Stimulated activated CD8-positive, alpha-beta memory T cell treated with anti-CD3 and anti-CD28 coated beads, Interleukin-15, amount 100 ng/mL, for 48 hours (primary cell): ENCODE data around the gene HK3.

ENCODE experiments used
- DNase-seq, 2 donors: peaks; one replicate each; pipeline ENCODE4 v3.0.0-alpha.2; 2020; ENCODE audit warnings: low read depth in 2 of 2

Gene HK3

DNA sequence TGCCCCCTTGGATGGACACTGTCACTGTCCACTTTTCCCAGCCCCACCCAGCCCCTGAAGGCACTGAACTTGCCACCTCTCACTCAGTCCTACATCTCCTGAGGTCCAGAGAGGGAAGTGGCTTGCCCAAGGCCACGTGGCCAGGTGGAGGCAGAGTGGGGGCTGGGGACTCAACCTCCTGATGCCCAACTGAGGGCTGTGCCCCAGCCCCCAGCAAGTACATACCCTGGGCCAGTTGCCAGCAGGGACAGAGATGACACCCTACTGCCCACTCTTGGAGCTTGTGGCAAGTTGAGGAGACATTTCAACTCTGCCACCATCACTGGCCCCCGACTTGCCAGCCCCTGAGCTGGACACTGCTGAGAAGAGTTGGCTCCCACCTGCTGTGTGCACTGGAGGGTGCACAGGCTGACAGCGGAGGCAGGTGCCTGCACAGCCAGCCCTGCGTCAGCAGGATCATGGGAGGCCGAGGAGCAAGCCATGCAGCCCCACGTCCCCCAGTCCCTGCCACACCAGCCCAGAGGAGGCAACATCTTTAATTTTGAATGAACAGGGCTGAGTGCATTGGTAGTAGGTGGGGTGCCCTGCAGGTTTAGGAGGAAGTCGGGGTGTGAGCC, 49.4 kb downstream of the HK3 start:
- no peak for DNase-seq

DNA sequence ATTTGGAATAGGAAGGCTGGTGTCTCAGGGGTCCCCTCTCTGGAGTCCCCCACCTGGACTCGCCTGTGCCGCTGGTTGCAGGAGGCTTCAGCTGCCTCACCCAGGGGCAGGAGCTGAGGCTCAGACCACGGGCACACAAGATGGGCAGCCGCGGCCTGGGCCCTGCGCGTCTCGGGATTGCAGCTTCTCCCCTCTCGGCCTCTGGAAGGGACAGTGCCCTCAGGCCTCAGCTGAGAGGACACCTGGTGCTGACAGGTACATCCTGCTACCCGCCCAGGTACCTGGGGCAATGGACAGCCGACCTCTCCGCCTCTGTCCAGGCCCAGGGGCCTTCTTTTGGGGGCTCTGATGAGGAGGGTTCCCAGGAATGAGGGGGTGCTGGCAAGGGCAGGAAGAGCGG, 50.5 kb downstream of the HK3 start:
- no peak for DNase-seq

DNA sequence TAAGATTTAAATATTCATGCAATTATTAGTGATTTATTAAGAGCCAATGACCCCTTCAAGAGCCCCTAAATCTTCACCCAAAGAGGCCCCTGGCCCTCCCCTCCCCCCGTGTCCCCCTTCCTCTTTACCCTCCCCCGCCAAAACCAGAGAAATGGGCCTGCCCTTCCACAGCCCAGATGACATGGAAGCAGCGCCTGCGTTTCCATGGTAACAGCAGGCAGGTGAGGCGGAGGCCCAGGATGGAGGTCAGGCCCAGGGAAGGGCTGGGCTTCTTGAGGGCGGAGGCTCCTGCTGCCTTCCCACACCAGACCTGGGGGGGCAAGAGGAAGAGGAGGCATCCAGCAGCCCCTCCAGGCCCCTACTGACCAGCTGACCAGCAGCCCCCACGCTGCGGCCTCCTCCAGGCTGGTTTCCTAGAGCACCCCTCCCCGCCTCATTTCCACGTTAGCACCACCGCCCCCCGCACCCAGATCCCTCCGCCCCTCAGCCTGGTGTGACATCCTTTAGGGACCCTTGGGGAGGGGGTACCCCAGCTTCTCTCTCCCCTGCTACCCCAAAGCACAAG, 51.3 kb downstream of the HK3 start:
- DNase-seq = no peak

DNA sequence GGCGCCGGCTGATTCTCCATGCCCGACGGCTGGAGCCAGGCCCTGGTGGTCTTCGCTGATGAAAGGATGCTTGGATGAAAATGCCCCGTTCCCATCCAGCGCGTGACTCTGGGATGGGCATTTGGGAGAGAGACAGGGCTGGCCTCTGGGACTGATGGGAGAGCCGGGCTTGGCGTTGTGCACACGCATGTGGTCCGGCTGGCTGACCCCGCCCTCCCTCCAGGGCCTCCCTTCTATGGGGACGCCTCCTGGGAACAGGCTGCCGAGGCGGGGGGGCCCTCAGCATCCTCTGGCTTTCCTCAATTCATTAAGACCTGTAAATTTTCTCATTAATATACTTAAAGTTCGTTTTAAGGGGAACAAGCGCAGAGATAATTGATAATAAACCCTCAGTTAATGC, 52.0 kb downstream of the HK3 start:
- no peak for DNase-seq

DNA sequence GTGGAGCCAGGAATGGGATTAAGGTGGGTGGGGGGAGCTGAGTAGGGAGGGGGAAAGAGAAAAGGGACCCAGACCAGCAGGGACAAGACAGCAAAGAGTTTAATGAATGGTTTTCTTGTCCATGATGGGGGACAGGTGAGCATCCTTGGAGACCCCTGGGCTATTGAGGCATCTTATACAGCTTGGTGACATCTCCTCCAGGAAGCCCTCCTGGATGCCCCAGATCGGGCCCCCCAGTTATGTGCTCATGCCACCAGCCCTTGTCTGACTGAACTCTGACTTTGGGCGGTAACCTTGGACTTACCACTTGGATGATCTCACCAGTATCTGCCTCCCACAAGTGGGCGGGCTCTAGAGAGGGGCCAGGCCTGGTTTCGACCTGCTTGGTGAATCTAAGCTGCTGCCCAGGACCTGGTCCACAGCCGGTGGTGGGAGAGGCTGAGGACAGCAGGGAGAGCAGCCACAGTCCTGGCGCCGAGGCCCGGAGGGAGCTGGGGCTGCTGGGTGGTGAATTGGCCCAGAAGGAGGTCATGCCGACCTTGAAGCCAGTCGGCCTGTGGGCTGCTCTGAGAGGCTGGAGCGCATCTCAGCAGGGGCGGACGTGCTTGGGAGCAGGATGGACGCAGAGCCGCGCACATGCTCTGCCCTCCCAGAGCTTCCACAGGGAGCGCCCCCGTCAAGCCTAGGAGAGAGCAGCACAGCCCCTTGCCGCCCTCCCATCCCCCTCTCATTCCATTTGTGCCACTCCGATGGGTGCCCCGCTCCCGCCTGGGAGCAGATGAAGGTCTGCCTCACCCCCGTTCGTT, 52.6 kb downstream of the HK3 start:
- peak in 1 of 2 donors; percentile 7 for DNase-seq

DNA sequence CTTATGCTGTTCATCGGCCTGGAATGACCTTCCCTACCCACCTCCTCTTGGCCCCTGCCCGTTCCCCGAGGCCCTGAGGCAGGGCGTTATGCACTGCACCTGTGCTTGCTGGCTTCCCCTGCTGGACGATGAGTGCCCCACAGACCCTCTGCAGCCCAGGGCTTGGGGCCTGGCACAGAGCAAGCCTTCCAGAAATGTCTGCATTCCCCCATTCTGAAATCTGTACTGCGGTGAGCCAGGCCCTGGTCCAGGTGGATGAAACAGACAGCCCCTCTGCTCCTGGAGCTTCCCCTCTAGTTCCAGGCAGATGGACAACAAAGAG, 53.8 kb downstream of the HK3 start:
- no peak for DNase-seq

DNA sequence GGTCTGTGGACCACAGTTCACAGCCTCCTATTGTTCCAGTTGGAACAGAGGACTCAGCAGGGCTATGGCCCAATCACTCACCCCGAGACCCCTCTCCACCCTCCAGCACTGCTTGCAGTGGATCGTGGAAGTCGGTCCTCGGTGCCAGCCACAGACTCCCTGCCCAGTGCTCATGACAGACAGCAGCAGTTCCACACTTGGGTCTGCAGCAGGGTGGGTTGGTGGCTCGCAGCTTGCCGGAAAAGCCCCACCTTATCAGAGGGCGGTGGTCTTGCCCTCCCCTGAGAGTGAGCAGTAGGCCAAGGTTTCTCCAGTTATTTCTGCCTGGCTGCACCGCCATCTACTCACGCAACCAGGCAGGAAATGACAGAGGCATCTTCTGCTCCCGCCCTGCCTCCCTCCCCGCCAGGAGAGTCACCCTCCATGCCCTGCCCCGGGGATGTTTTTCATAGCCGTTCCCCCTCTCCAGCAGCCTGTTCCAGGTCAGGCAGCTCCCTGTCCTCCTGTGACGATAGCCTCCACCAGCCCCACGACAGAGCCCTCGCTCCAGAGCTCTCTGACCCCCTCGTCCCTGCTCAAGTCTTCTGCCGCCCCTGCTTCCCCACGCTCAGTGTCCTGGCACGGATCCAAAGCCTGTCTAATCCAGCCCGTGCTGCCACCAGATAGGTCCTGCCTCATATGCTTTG, 54.3 kb downstream of the HK3 start:
- DNase-seq = no peak

DNA sequence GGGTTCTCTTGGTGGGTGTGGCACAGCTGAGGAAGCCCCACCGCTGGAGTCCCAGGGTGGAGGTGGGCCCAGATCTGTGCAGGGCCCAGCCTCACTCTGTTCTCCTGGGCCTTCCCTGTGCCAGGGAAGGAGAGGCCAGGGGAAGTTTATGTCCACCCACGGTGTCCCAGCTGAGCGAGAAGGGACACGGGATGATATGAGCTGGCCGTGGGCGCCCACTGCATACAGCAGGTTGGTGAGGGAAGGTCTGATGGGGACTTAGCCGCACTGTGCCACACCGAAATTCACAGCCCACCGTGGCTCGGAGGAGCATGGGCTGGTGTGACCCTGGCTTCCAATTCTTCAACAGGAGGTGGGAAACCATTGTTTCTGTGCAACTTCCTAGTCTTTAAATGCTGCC, 54.9 kb downstream of the HK3 start:
- no peak for DNase-seq

DNA sequence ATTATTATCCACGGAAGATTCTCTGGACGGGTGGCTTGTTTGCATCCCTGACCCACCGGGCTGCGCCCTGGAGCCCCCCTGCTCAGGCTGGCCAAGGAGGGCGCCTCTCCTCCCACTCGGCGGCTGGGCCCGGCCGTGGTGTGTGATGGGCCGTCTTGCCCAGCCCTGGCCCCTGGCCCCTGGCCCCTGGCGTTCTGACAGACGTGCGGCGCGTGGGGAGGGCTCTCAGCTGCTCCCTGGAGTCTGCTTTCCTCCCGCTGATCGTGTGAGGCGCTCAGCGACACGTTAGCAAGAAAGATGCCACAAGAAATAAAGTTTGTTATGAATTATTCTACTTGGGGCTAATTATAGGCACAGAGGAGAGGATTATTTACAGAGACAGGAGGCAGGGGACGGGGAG, 55.5 kb downstream of the HK3 start:
- no peak for DNase-seq

DNA sequence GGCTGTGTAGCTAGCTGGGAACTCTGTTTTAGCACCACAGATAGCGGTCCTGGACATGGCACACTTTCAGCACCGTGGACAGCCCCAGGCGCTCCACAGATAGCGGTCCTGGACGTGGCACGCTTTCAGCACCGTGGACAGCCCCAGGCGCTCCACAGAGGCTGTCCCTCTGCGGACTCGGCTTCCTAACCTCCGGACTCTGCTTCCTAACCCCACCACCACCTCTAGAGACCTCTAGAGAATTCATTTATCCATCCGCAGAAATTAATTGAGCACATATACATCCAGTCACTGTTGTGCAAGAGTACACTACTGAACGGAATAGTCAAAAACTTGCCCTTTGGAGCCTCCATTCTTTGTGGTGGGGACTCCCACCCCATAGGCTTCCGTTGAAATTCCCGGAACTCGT, 61.4 kb downstream of the HK3 start:
- DNase-seq = peak; percentile 57 to 62

DNA sequence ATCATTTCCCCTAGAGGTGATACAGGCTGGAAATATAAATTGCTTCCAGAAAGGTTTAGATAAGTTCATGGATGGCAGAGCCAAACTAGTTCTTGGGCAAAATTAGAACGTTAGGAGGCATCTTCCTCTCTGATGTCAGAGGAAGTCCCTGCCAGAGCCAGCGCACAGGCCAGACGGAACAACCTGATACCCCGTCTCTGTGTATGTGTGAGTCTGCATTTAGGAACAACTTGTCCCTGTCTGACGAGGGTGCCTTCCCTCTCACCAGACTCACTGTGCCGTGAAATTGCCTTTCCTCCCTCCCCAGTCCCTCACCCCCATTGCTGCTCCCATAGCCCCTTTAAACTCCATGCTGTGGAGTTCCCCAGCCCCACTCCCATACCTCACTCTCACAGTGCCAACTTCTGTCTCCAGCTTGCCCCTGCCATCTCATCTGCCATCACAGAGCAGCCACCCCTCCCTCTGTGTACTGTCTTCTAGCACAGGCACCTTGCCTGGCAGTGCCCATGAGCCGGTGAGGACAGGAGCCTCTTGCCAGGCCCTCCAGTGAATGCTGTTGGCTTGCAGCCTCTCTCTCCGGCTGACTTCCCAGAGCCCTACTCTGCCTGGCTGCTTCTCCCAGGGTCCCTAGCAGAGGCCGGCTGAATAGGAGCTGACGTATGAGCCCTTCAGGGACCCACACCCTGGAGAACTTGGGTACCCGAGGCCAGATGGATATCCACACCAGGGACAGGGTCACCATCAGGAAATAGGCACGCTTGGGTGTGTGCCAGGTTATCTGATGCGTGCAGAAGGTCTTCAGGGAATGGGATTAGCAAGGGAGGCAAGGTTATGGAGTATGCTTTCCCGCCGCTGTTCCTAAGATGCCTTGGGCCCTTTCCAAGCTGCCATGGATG, 62.1 kb downstream of the HK3 start:
- DNase-seq = no peak

DNA sequence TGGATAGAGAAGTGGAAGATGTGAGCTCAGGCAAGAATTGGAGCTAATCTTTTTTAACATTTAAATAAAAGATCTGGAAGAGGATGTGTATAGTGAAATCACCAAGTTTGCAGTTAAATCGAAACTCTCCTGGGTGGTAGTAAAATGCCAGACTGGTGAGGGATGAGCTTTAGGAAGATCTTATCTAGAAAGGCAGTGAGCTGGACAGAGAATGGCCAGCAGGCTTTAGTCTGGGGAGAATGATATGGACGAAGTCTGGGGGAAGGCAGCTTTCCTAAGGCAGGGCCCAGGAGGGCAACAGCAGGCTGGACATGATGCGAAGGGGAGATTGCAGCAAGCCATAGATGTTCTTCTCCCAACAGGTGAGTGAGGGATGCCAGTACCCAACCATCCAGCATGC, 63.2 kb downstream of the HK3 start:
- no peak for DNase-seq

DNA sequence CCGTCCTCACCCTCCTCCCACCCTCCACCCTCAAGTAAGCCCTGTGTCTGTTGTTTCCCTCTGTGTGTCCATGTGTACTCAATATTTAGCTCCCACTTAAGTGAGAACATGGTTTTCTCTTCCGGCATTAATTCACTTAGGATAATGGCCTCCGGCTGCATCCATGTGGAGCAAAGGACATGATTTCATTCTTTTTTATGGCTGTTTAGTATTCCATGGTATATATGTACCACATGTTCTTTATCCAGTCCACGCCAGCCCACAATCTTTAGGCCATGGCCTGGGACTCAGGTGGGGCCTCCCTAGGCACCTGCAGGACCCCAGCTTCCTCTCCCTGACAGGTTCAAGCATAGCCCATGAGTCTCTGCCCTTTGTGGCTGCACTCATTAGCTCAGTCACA, 65.9 kb downstream of the HK3 start:
- no peak for DNase-seq

DNA sequence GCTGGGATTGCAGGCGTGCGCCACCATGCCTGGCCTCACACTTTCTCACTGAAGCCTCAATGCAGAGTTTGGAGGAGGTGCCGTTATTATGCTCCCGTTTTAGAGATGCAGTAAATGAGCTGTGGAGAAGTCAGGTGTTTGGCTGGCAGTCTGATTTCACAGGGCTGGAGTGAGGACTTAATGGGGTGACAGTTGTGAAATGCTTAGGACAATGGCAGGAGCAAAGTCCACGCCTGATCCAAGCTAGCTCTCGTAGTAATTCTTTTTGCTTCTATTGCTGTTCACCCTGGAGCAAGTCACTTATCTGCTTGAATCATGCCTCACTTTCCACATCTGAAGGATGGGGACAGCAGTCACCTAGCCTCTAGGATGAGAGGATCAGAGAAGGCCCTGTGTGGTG, 67.0 kb downstream of the HK3 start:
- DNase-seq = no peak

DNA sequence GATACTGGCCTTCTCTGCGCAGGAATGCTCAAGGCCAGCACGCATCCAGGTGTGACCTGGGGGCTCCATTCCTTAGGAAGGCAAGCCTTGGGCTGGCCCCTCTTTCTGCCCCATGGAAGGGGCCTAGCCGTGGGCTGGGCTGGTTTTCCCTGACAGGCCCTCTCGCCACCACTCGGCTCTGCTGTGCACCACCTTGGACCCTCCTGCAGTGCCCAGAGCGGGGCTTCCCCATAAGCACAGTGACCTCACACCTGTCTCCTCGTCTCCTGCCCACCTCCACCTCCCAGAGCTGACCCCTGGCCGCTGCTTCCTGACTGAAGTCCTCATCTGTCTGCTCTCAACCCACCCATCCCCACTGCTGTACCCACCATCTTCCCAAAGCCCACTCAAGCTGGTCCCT, 67.7 kb downstream of the HK3 start:
- DNase-seq = no peak

DNA sequence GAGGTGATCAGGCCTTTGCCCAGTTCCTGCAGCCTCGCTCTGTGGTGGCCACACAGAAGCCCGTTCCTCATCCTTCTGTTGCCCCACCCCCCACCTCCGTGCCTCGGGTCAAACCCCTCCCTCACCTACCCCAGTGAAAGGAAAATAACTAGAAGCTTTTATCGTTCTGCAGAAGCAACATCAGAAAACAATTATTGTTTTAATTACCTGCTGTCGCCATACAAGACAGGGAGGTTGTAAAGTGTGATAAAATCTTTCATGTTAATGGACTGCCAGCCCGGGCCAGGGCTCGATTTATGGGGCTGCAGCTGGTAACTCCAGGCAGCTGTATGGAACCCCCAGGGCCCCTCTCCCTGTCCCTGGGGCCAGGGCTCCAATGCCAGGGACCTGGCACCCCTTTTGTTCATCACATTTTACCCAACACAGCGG, 68.1 kb downstream of the HK3 start:
- DNase-seq = no peak
